Stimulated activated CD8-positive, alpha-beta memory T cell treated with anti-CD3 and anti-CD28 coated beads, Interleukin-7, amount 100 ng/mL, for 48 hours (primary cell): ENCODE measurements around the gene C2.
"Not testable (repeated sequence)": the region's sequence is repeated elsewhere in the genome, so short reads cannot be mapped to it uniquely, and the experiment has no call there.

Experiments
- DNase-seq, 2 donors: peaks; one replicate each; pipeline ENCODE4 v3.0.0-alpha.2; 2020; ENCODE audit warnings: low read depth in 1 of 2; ENCODE audit errors: extremely low read depth in 1 of 2

Gene C2

GRCh38 chr6:31898383-31899011 is 29.0 kb upstream of the C2 start:
- DNase-seq = no peak

DNA sequence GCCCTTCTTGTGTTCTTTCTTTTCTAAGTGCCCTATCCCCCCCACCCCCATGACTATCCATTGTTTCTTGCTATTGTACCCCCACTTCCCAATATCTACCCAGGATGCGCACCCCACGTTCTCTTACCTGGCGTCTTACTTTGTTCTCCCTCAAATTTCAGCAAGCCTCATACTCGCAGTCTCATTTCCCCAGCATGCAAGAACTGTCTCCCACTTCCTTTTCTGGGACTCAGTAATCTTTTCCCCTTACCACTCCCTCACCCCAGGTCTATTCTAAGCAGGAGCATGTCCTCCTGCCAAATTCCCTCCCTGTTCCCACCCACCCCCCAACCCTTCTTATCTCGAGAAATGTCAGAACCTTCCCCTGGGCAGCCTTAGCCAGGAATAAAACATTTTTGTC is 28.3 kb upstream of the C2 start:
- no peak for DNase-seq

DNA sequence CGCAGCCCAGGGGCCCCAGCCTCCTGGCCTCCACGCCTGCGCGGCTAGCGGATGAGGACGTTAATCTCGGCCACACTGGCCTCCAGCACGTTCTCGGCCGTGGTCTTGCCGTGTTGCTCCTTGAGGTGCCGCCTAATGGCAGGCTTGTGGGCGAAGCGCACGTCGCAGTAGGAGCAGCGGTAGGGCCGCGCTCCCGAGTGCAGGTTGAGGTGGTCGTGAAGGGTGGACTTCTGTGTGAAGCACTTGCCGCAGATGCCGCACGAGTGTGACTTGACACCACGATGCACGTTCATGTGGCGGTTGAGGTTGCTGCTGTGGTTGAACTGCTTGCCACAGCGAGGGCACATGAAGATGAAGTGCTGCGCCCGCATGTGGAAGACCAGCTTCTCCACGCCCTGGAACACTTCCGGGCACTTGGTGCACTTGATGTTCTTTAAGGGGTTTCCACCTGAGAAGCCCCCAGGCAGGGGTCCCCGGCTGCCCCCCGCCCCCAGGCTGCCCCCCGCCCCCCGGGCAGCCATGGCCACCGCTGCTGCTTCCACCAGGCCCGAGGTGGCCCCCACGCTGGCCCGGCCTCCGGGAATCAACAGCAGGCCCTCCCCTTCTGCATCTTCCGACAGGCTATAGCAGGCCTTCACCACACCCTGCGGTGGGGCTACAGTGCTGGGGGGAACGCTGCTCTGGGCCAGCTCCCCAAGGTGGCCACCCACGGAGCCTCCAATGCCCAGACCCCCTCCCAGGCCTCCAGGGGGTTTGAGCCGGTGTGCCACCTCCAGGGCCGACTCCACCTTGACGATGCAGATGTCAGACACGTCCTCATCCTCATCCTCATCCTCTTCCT is 27.4 kb upstream of the C2 start:
- no peak for DNase-seq

DNA sequence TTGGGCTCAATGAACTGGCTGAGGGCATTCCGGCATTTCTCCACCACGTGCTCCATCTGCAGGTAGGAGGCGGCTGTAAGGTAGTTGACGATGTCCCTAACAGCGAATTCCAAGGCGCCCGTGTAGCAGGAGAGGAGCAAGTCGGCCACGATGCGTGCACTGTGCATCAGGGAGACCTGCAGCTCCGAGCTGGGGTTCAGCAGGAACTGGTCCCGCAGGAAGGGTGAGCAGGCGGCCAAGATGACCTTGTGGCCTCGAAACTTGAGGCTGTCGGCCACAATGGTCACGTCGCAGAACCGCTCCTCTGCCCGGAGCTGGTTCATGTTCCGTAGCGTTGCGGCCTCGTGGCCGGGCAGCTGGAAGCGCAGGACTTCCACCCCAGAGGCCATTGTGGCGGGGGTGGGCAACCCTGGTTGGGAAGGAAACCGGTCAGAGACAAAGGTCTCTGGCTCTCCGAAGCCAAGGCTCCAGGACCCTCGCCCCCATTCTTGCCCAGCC is 26.6 kb upstream of the C2 start:
- DNase-seq = no peak

- DNase-seq = peak in 1 of 2 donors; percentile 36
These were observed 26.0 kb upstream of the C2 start for GRCh38 chr6:31901415-31901952.

GRCh38 chr6:31901953-31902643 is 25.4 kb upstream of the C2 start, which contains the start of gene ZBTB12:
Gene ZBTB12, minus strand, starts transcription at chr6:31902086. Its CDS starts 781 bp downstream, at chr6:31901305.
- peak; percentile 73 to 78 for DNase-seq

- no peak for DNase-seq
These were observed 23.6 kb upstream of the C2 start for GRCh38 chr6:31903957-31904356.

DNA sequence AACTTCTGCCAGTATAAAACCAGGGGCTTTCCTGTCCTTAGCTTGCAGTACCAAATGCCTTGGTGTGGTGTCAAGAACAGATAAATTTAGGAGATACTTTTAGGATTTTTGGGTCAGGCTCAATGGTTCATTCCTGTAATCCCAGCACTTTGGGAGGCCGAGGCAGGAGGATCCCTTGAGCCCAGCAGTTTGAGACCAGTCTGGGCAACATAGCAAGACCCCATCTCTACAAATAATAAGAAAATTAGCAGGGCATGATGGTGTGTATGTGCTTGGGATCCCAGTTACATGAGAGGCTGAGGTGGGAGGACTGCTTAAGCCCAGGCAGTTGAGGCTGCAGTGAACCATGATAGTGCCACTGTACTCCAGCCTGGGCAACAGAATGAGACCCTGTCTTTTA is 22.5 kb upstream of the C2 start:
- no peak for DNase-seq

- no peak for DNase-seq
These were observed 21.4 kb upstream of the C2 start for GRCh38 chr6:31906122-31906521.

DNA sequence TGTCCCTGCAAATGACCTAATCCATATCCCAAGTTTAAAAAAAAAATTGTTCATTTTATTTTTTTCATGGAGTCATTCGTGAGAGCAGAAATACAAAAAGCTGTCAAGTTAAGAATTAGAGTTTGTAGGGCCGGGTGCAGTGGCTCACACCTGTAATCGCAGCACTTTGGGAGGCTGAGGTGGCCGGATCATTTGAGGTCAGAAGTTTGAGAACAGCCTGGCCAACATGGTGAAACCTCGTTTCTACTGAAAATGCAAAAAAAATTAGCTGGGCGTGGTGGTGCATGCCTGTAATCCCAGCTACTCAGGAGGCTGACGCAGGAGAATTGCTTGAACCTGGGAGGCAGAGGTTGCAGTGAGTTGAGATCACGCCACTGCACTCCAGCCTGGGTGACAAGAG is 20.8 kb upstream of the C2 start:
- not testable (repeated sequence) for DNase-seq

DNA sequence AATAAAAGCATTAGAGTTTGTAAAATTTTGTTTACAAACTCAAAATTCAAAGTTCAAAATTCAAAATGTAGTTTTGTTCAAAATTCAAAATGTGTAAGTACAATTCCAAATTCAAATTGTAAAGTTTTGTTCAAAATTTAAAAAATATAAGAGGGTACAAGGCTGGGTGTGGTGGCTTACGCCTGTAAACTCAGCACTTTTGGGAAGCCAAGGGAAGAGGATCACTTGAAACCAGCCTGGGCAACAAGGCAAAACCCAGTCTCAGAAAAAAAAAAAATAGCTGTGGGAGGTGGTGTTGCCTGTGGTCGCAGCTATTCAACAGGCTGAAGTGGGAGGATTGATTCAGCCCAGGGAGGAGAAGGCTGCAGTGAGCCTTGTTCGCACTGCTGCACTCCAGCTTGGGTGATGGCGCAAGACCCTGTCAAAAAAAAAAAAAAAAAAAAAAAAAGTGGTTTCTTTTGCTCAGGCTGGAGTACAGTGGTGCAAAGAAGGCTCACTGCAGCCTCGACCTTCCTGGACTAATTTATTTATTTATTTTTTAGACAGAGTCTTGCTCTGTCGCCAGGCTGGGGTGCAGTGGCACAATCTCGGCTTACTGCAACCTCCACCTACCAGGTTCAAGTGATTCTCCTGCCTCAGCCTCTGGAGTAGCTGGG is 20.2 kb upstream of the C2 start:
- DNase-seq = no peak

GRCh38 chr6:31908255-31908654 is 19.3 kb upstream of the C2 start:
- not testable (repeated sequence) for DNase-seq

DNA sequence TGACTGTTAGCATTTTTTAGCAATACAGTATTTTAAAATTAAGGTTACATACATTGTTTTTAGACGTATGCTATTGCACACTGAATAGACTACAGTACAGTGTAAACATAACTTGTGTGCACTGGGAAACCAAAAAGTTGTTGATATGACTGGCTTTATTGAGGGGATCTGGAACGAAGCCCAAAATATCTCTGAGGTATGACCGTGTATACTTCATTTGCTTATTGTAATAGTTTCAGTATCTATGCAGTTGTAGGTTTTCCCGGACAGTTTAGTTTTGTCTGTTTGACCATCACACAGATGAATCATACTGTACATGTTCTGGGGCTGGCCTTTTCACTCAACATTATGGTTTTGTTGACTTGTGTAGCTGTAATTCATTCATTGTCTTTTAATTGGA is 18.7 kb upstream of the C2 start:
- DNase-seq = no peak

- not testable (repeated sequence) for DNase-seq
These were observed 18.2 kb upstream of the C2 start for GRCh38 chr6:31909298-31909697.

DNA sequence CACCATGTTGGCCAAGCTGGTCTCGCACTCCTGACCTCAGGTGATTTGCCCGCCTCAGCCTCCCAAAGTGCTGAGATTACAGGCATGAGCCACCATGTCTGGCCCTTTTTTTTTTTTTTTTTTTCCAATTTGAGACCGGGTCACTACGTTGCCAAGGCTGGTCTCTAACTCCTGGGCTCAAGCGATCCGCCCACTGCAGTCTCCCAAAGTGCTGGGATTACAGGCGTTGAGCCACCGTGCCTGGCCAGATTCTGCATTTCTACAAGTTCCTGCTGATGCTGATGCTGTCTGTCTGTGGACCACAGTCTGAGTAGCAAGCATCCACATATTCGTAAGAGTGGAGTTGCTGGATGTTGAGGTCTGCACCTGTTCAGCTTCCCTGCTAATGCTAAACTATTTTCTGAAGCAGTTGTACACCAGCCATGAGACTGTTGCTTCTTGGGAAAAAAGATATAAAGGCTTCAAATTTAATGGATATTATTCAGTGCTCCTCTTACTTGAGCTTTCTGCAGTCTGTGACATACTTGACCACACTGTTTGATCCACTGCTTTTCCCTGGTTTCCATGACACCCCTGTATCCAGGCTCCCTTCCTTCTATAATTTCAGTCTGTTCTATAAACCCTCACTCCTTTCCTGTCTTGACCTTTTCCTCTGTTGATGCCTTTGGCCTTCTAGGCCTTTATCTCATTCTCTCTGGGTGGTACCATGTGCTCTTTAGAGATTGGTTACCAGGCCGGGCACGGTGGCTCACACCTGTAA is 15.5 kb upstream of the C2 start:
- no peak for DNase-seq

GRCh38 chr6:31915351-31915750 is 12.2 kb upstream of the C2 start:
- DNase-seq = no peak

DNA sequence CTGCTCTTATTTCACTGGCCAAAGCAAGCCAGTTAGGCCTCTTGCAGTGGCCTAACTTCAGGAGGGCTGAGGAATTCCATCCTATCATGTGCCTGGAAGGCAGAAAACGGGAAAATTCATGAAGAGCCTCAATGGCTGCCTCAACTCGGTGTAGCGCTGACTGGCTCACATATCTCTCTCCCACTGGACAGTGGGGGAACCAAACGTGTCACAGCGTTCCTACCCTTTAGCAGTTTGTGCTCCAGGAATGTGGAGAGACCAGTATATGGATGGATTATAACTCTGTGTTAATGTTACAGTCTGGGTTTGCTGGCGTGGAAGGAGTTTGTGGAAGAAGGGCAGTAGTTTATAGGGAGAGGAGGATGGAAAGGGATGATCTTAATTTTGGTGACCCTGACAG is 11.8 kb upstream of the C2 start:
- DNase-seq = no peak

DNA sequence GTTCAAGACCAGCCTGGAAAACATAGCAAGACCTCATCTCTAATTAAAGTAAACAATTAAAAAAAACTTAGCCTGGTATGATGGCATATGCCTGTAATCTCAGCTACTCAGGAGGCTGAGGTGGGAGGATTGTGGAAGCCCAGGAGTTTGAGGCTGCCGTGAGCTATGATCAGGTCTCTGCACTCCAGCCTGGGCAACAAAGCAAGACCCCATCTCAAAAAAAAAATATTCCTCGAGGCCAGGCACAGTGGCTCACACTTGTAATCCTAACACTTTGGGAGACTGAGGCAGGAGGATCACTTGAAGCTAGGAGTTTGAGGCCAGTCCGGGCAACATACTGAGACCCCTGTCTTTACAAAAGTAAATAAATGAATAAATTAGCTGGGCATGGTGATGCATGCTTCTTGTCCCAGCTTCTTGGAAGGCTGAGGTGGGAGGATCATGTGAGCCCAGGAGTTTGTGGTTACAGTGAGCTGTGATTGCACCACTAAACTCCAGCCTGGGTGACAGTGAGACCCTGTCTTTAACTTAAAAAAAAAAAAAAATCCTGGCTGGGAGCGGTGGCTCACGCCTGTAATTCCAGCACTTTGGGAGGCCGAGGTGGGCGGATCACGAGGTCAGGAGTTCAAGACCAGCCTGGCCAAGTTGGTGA is 9.3 kb upstream of the C2 start:
- no peak for DNase-seq

DNA sequence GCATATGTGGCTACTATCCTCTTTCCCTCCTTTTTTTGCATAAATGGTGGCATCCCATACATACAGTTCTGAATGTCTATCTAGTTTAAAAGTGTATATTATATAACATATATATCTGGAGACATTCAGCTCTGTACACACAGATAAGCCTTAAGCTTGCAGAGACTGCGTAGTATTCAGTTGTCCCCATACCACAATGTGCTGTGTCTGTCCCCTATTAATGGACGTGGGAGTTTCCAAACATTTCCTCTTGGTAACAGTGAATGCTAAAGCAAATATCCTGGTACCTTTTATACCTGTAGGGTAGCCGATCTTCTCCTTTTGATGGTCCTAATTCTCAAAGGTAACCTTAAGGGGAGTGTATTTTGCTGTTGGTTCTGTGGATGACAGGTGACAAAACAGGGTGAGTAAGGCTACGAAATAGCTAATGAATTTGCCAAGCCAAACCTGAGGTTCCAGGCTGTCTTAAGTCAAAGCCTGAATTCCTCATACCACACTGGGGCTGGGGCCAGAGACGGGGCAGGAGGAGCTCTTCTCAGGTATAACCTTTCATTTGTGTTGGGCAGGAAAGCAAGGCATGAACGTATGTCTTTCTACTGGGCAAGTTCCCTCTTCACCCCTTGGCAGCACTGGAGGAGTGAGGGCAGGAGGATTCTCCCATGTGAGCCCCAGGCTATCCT is 7.8 kb upstream of the C2 start:
- no peak for DNase-seq
